GM12878 (cell line): ENCODE measurements around the gene GLT8D2.

ENCODE experiments used
- BCLAF1 ChIP-seq: fragments of 450-650 bp; IDR thresholded peaks from 2 replicates; pipeline ENCODE4 v1.6.1; 2017; ENCODE audit warnings: antibody characterized with exemption, mild to moderate bottlenecking, moderate library complexity
- EP300 ChIP-seq, 2 experiments: fragments of 150-350 bp in 1 of 2; IDR thresholded peaks; 2 replicates each; pipeline ENCODE4 v1.6.1; 2011 to 2012; ENCODE audit warnings: low read depth in 2 of 2, low read length in 2 of 2, borderline replicate concordance in 1 of 2, improper control_type of control experiment in 1 of 2, inconsistent platforms in 1 of 2; ENCODE audit not compliant: control insufficient read depth in 1 of 2
- SMARCA5 ChIP-seq: fragments of 450-650 bp; IDR thresholded peaks from 2 replicates; pipeline ENCODE4 v1.6.1; 2017; ENCODE audit warnings: mild to moderate bottlenecking
- SPI1 ChIP-seq: IDR thresholded peaks from 2 replicates; pipeline ENCODE4 v1.6.1; 2011; ENCODE audit warnings: low read depth, mild to moderate bottlenecking, low read length, moderate library complexity, borderline replicate concordance; ENCODE audit not compliant: insufficient read depth

GRCh38 chr12:104095289-104095688 lies 45.3 kb upstream of the GLT8D2 start:
- TF ChIP-seq BCLAF1 (no peak), SPI1 (no peak), SMARCA5 (no peak), EP300 (IDR thresholded peaks at IDR 0.05; ENCODE audit: borderline replicate concordance in 1 of 2, control insufficient read depth in 1 of 2, low read depth in 2 of 2, low read length in 2 of 2) (no peak)
